CD14-positive monocyte (primary cell): Measurements from ENCODE around the gene RAB3C. TPM values are rescaled to one million over a fixed set of nuclear protein-coding genes. Genes with fewer than 3 reads are reported as not detected.

Experiments used
- DNase-seq, 3 donors: peaks; one replicate each; pipeline ENCODE4 v3.0.0-alpha.2; 2011 to 2022
- H2AFZ ChIP-seq: 2 replicates; pipeline ENCODE4 v1.6.0; 2012; ENCODE audit warnings: mild to moderate bottlenecking, low read depth, low read length, inconsistent platforms; ENCODE audit not compliant: insufficient read depth, poor library complexity, severe bottlenecking
- H3K27ac ChIP-seq, 2 donors: 1 replicate in 1 of 2; 2 replicates in 1 of 2; pipeline ENCODE4 v1.5.1; 2012 to 2013; ENCODE audit warnings: low read length in 2 of 2, control low read depth in 1 of 2, inconsistent platforms in 1 of 2, low read depth in 1 of 2, mild to moderate bottlenecking in 1 of 2
- H3K27me3 ChIP-seq, 2 donors: one replicate each; pipeline versions ENCODE4 v1.6.0 to v1.6.1; 2011 to 2013; ENCODE audit warnings: low read length in 2 of 2; ENCODE audit not compliant: control insufficient read depth in 2 of 2, insufficient read depth in 2 of 2
- H3K36me3 ChIP-seq, 2 donors: replicated peaks in 1 of 2; 1 replicate in 1 of 2; 2 replicates in 1 of 2; pipeline versions ENCODE4 v1.5.1 to v1.6.1; 2012 to 2013; ENCODE audit warnings: low read length in 2 of 2, control low read depth in 1 of 2, inconsistent platforms in 1 of 2, mild to moderate bottlenecking in 1 of 2; ENCODE audit not compliant: insufficient read depth in 2 of 2, control insufficient read depth in 1 of 2
- H3K4me1 ChIP-seq, 2 donors: 1 replicate in 1 of 2; 2 replicates in 1 of 2; pipeline versions ENCODE4 v1.5.1 to v1.6.1; 2012 to 2013; ENCODE audit warnings: low read length in 2 of 2, control low read depth in 1 of 2, inconsistent platforms in 1 of 2, mild to moderate bottlenecking in 1 of 2, moderate library complexity in 1 of 2; ENCODE audit not compliant: insufficient read depth in 2 of 2, control insufficient read depth in 1 of 2
- H3K4me2 ChIP-seq: replicated peaks from 2 replicates; pipeline ENCODE3; 2012; ENCODE audit warnings: low read length, moderate library complexity, mild to moderate bottlenecking; ENCODE audit not compliant: poor library complexity, severe bottlenecking; ENCODE audit errors: extremely low read depth
- H3K4me3 ChIP-seq, 3 experiments: fragments of 200-600 bp in 1 of 3; sonication (generic) in 1 of 3; replicated peaks in 1 of 3; 1 replicate in 2 of 3; 2 replicates in 1 of 3; pipeline ENCODE4 v1.5.1; 2011 to 2013; ENCODE audit warnings: low read length in 3 of 3, mild to moderate bottlenecking in 3 of 3, control low read depth in 2 of 3, low read depth in 2 of 3, inconsistent platforms in 1 of 3, moderate library complexity in 1 of 3
- H3K79me2 ChIP-seq: 2 replicates; pipeline ENCODE4 v1.6.0; 2012; ENCODE audit warnings: mild to moderate bottlenecking, control low read depth, inconsistent platforms, low read length, moderate library complexity; ENCODE audit not compliant: insufficient read depth
- H3K9ac ChIP-seq: 2 replicates; pipeline ENCODE4 v1.6.0; 2017; ENCODE audit warnings: low read length, mild to moderate bottlenecking; ENCODE audit not compliant: insufficient read depth, poor library complexity, severe bottlenecking
- H3K9me3 ChIP-seq, 2 donors: replicated peaks in 1 of 2; 1 replicate in 1 of 2; 2 replicates in 1 of 2; pipeline versions ENCODE4 v1.5.1 to v1.6.1; 2012 to 2013; ENCODE audit warnings: low read length in 2 of 2, control low read depth in 1 of 2; ENCODE audit not compliant: control insufficient read depth in 1 of 2, insufficient read depth in 1 of 2
- H4K20me1 ChIP-seq: 2 replicates; pipeline ENCODE4 v1.6.0; 2012; ENCODE audit warnings: mild to moderate bottlenecking, low read length, control low read depth, moderate library complexity; ENCODE audit not compliant: insufficient read depth
- H3K27ac Mint-ChIP-seq, 7 donors: one replicate each; pipeline ENCODE4 v1.8.0; 2020; ENCODE audit warnings: mild to moderate bottlenecking in 7 of 7, mixed read lengths in 7 of 7, moderate library complexity in 6 of 7, inconsistent platforms in 2 of 7
- H3K27me3 Mint-ChIP-seq, 3 donors: one replicate each; pipeline ENCODE4 v1.8.0; 2021 to 2022; ENCODE audit warnings: low read depth in 3 of 3, mild to moderate bottlenecking in 3 of 3, mixed read lengths in 3 of 3, moderate library complexity in 3 of 3, inconsistent platforms in 1 of 3
- H3K36me3 Mint-ChIP-seq, 2 donors: one replicate each; pipeline ENCODE4 v1.8.0; 2020; ENCODE audit warnings: mixed read lengths in 2 of 2, inconsistent platforms in 1 of 2, mild to moderate bottlenecking in 1 of 2
- H3K4me1 Mint-ChIP-seq: one replicate; pipeline ENCODE4 v1.8.0; 2020; ENCODE audit warnings: mild to moderate bottlenecking, mixed read lengths
- H3K4me3 Mint-ChIP-seq, 2 donors: one replicate each; pipeline ENCODE4 v1.8.0; 2020; ENCODE audit warnings: mild to moderate bottlenecking in 2 of 2, mixed read lengths in 2 of 2, moderate library complexity in 1 of 2
- H3K9me3 Mint-ChIP-seq, 7 donors: one replicate each; pipeline ENCODE4 v1.8.0; 2020 to 2022; ENCODE audit warnings: mixed read lengths in 7 of 7, mild to moderate bottlenecking in 6 of 7, moderate library complexity in 6 of 7, inconsistent platforms in 2 of 7
- WGBS: methylation state at CpG from one replicate; pipeline ENCODE4 v1.1.5; 2013; ENCODE audit warnings: missing lambda C conversion rate; ENCODE audit not compliant: insufficient coverage; 5-methylcytosine and 5-hydroxymethylcytosine counted together
- intact Hi-C, 2 donors: fragments of 100-400 bp; cut with micrococcal nuclease; formaldehyde crosslinking; loops; one replicate each; pipeline versions ENCODE4 v1.15.0 to v1.15.1; 2023
- polyA plus RNA-seq, 3 donors: library from polyadenylated mRNA; depleted of rRNA in 1 of 3; unstranded in 2 of 3; stranded (reverse) in 1 of 3; fragments of 300-500 nt in 2 of 3; fragments of >200 nt in 1 of 3; fragmentation: Illumina TruSeq in 2 of 3; gene quantifications; 1 replicate in 2 of 3; 2 replicates in 1 of 3; pipeline ENCODE4 v1.2.3, GENCODE V29; 2012 to 2021
- TF ChIP-seq, protein P1 (sequence below): fragments of 200-600 bp; IDR thresholded peaks from one replicate; pipeline ENCODE4 v1.8.0; 2022; ENCODE audit warnings: antibody characterized with exemption, mild to moderate bottlenecking

Gene RAB3C
- polyA plus RNA-seq, 3 donors: under 0.01 to 0.81 TPM; not detected in 1

DNA sequence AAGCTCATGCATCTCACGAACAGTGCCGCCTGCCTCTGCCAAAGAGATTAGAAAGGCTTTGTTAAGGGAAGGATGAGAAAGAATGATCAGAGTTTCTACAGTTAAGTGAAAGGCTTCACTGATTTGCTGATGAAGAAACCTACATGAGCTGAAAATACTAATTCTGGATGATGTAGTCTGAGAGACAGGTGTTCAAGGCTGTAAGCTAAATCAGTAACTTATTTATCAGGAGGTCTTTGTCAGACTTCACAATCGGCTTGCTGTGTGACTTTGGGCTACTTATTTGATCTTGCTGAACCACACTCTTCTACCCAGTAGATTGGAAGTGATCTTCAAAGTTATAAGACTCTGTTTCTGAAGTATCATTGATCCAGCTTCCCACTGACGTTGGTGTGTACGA is 264.2 kb downstream of the RAB3C start:
- no peaks in the 10 kb centered on the region for H4K20me1 ChIP-seq
- H3K4me3 ChIP-seq: no peak overlapping the region
- intact Hi-C loops: loop anchor here in 1 of 2 donors (10.0 kb wide), 1 partner anchor 372 kb away; no protein-coding TSS in a partner anchor
- Mint-ChIP-seq H3K27me3 (peaks cover 0 to 2% (median 0%) of the 10 kb centered on the region in 3 donors), H3K4me3 (no peak overlapping the region), H3K36me3 (no peaks in the 10 kb centered on the region), H3K9me3 (no peaks in the 10 kb centered on the region), H3K27ac (no peak overlapping the region), H3K4me1 (peaks cover 11% of the 10 kb centered on the region)
- H3K9me3 ChIP-seq: no peaks in the 10 kb centered on the region
- H3K27me3 ChIP-seq: no peaks in the 10 kb centered on the region
- H3K27ac ChIP-seq: no peak overlapping the region
- H3K36me3 ChIP-seq: no peaks in the 10 kb centered on the region
- no peak for DNase-seq
- H3K4me2 ChIP-seq: no peak overlapping the region
- TF ChIP-seq, protein P1, sequence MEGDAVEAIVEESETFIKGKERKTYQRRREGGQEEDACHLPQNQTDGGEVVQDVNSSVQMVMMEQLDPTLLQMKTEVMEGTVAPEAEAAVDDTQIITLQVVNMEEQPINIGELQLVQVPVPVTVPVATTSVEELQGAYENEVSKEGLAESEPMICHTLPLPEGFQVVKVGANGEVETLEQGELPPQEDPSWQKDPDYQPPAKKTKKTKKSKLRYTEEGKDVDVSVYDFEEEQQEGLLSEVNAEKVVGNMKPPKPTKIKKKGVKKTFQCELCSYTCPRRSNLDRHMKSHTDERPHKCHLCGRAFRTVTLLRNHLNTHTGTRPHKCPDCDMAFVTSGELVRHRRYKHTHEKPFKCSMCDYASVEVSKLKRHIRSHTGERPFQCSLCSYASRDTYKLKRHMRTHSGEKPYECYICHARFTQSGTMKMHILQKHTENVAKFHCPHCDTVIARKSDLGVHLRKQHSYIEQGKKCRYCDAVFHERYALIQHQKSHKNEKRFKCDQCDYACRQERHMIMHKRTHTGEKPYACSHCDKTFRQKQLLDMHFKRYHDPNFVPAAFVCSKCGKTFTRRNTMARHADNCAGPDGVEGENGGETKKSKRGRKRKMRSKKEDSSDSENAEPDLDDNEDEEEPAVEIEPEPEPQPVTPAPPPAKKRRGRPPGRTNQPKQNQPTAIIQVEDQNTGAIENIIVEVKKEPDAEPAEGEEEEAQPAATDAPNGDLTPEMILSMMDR: no peak
- H3K4me1 ChIP-seq: peaks cover 6 to 7% of the 10 kb centered on the region in 2 donors
- no peak overlapping the region for H3K9ac ChIP-seq
- no peaks in the 10 kb centered on the region for H3K79me2 ChIP-seq
- H2AFZ ChIP-seq: no peak overlapping the region
- WGBS: 100% methylated on average over 2 of the region's 5 CpGs

DNA sequence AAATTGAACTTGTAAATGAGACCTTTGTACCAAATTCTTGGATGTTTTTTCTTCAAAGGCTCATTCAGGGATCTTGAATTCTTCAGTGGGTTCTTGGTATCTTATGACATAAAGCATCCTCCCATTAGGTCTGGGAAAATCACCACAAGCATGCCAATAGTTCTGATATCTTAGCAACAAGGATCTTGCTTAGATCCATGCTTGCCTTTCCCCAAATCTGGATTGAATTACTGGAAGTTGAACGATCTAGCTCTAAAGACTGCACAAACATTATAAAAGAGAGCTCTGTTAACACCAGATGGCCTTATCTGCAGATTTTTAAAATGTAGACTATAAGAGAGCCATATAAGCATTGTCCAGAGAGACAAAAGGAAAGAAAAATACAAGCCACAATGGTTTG is 266.3 kb downstream of the RAB3C start:
- H3K27ac ChIP-seq: no peak overlapping the region
- H3K36me3 Mint-ChIP-seq: no peaks in the 10 kb centered on the region
- H3K4me1 ChIP-seq: peaks cover 6 to 7% of the 10 kb centered on the region in 2 donors
- H3K9ac ChIP-seq: no peak overlapping the region
- no peaks in the 10 kb centered on the region for H3K27me3 ChIP-seq
- H3K4me2 ChIP-seq: no peak overlapping the region
- no peaks in the 10 kb centered on the region for H3K9me3 Mint-ChIP-seq
- DNase-seq: no peak
- no peak overlapping the region for H3K4me3 ChIP-seq
- H2AFZ ChIP-seq: no peak overlapping the region
- H3K4me3 Mint-ChIP-seq: no peak overlapping the region
- no peaks in the 10 kb centered on the region for H4K20me1 ChIP-seq
- peaks cover 12% of the 10 kb centered on the region for H3K4me1 Mint-ChIP-seq
- no peaks in the 10 kb centered on the region for H3K79me2 ChIP-seq
- no peaks in the 10 kb centered on the region for H3K36me3 ChIP-seq
- no peaks in the 10 kb centered on the region for H3K9me3 ChIP-seq
- peaks cover 0 to 2% (median 0%) of the 10 kb centered on the region in 3 donors for H3K27me3 Mint-ChIP-seq
- no CpG with 5 or more reads among the region's 1 CpG for WGBS
- no peak overlapping the region for H3K27ac Mint-ChIP-seq
- TF ChIP-seq, protein P1: no peak
- intact Hi-C loops: loop anchor here in 1 of 2 donors (10.0 kb wide), 1 partner anchor 374 kb away; no protein-coding TSS in a partner anchor
